Stimulated activated CD8-positive, alpha-beta memory T cell treated with anti-CD3 and anti-CD28 coated beads, Interleukin-7, amount 100 ng/mL, for 48 hours (primary cell): ENCODE measurements around the gene PLEKHM3.

Experiments
- DNase-seq, 2 donors: peaks; one replicate each; pipeline ENCODE4 v3.0.0-alpha.2; 2020; ENCODE audit warnings: low read depth in 1 of 2; ENCODE audit errors: extremely low read depth in 1 of 2

Gene PLEKHM3

DNA sequence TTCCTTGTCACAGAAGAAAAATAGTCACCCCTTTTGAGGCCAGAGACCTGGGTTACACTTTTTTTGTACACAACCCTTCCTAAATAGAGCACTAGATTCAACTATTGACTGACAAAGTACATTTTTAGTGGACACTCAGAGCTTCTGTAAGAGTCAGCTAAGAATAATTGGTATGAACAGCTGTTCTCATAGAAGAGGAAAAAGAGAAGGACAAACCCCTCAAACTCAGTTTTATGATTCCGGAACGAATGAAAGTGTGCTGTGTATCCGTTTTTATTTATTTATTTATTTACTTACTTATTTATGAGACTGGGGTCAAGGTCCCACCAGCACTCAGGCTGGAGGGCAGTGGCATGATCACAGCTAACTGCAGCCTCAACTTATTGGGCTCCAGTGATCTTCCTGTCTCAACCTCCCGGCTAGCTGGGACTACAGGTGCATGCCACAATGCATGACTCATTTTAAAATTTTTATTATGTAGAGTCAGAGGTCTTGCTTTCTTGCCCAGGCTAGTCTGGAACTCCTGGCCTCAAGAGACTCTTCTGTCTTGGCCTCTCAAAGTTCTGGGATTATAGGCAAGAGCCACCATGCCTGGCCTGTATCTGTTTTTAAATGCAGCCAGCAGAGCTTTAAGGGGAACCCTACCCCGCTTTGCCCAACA, 219.6 kb downstream of the PLEKHM3 start:
- no peak for DNase-seq

DNA sequence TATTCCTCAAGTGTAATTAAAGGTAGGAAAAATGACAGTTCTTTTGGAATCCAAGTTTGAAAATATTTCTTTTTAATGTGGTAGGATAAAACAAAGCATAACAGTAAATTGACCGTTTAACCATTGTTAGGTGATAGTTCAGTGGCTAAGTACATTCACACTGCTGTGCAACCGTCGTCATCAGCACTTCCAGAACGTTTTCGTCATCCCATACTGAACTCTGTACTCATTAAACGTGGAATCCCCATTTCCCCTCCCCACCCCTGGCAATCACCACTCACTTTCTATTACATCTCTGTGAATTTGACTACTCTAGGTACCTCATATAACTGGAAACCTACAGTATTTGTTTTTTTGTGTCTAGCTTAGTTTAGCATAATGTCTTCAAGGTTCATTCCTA, 222.7 kb downstream of the PLEKHM3 start:
- no peak for DNase-seq

GRCh38 chr2:207801259-207801658, 224.1 kb downstream of the PLEKHM3 start:
- no peak for DNase-seq

- no peak for DNase-seq
Observed at GRCh38 chr2:207796585-207797350, 228.6 kb downstream of the PLEKHM3 start.

DNA sequence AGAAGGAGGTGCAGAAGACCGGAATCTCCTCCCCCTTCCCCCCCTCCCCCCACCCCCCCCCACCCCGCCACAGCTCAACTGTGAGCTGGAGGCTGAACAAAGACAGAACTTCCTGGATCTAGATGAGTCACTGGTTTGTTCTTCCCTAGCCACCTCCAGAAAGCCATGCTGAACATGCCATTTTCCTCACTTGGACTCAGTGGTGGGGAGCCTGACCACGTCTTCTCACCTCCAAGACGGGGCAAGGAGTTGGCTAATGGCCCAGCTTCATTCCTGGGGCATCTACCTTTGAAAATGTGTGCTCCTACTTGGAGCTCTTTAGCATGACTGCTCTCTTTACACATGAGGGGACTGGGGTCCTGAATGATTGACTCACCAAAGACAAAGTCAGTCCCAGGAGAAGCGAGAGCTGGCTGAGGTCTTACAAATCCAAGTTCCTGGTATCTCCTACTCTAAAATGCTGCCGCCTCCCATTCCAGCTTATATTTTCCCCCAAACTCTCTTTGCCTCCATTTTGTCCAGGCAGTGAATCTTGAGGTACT, 233.0 kb downstream of the PLEKHM3 start:
- no peak for DNase-seq

- DNase-seq = no peak
Observed at GRCh38 chr2:207791579-207792243, 233.6 kb downstream of the PLEKHM3 start.

- no peak for DNase-seq
Observed at GRCh38 chr2:207790898-207791297, 234.4 kb downstream of the PLEKHM3 start.

DNA sequence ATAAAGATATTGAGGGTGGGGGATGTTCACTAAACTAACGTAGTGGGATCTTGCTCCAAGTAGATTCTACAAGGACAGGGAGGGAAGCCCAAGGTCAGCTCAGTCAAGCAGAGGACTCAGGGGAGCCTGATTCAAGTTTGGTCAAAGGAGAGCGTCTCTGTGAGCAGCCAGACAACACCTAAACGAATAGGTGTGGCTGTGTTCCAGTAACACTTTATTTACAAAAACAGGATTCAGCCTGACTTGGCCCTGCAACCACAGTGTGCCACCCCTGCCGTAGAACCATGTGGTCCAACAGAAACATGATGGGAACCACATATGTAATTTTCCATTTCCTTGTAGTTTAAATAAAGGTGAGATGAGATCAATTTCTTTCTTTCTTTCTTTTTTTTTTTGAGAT, 237.5 kb downstream of the PLEKHM3 start:
- DNase-seq = no peak

GRCh38 chr2:207787017-207787416, 238.3 kb downstream of the PLEKHM3 start:
- DNase-seq = no peak

- no peak for DNase-seq
Observed at GRCh38 chr2:207784898-207785297, 240.4 kb downstream of the PLEKHM3 start.

DNA sequence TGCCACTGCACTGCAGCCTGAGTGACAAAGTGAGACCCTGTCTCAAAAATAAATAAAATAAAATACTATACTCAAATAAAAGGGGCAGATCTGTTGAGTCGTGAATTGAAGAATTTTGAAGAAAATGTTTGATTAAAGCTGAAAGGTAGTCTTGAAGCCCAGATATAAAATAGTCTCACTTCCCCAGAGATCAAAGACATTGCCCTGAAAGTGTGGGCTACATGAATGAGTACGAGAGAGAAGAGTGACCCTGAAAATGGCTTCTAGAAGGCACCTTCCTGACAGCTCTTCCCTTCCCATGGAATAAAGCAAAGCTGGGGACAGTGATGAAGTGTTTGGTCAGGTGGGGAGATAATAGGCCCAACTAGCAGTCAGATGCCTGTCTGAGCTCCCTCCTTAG, 241.8 kb downstream of the PLEKHM3 start:
- no peak for DNase-seq

DNA sequence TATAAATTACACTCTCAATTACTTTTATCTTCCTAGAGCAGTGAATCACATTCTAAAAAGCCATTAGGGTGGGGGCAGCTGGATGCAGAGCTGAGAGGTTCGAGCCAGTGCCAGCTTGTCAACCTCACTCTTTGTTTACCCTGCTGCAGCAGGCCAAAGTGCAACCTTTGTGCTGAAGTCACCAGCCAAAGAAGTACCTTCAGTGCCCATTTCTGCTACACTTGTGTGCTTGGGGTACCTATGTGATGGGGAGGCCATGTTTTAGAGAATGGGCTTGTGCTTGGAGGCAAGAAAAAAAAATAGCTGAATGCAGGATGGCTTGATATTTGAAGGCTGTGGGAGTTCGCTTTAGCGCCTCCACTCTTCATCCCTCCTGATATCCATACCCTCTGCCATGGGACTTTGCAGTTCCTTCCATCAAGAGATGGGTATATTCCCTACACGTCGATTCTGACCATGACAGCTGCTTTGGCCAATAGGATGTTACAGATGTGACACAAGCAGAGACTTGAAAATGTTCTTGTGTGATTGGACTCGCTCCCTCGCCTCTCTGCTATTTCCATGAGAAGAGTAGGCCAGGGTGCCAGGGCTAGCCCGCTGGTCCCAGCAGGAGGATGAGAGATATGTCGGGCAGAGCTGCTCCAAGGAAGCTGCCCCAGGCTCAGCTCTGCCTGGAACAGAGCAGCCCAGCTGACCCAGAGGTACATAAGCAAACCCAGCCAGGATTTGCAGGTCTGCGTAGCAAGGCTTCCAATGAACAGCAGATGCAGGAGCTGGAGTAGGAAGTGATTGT, 242.9 kb downstream of the PLEKHM3 start:
- DNase-seq = no peak

DNA sequence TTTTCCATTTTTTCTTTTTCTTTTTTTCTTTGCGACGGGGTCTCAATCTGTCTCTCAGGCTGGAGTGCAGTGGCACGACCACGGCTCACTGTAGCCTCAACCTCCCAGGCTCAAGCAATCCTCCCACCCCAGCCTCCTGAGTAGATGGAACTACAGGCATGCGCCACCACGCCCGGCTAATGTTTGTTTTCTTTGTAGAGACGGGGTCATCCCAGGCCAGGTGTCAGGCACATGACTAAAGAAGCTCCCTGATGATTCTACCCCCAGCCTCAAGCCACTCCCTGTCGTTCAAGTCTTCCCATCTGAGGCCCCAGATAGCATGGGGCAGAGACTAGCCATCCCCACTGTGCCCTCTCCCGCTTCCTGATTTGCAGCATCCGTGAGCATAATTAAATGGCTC, 245.8 kb downstream of the PLEKHM3 start:
- no peak for DNase-seq

DNA sequence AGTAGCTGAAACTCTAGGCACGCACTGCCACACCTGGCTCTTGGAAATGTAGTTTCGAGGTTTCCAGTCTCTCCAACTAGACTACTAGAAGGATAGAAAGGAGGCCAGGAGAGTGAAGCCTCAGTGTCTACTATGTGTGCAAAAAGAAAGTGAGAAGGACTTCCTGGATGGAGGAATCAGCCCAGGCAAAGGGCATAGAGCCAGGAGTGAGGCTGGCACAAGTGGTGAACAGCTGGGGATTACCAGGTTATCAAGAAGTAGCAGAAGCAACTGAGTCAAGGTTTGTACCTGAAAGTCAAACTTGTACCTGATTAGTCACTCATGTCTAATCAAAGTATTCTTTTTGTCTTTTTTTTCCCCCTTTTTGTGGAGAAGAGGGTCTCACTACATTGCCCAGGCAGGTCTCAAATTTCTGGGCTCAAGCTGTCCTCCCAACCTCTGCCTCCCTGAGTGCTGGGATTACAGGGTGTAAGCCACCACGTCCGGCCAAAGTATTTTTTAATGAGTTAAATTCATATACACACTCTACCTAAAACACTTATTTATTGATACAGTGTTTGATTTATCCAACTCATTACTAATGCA, 246.9 kb downstream of the PLEKHM3 start:
- no peak for DNase-seq

GRCh38 chr2:207777124-207777523, 248.2 kb downstream of the PLEKHM3 start:
- DNase-seq = no peak

GRCh38 chr2:207775473-207775872, 249.9 kb downstream of the PLEKHM3 start:
- DNase-seq = no peak

GRCh38 chr2:207772844-207773205, 252.5 kb downstream of the PLEKHM3 start:
- no peak for DNase-seq

DNA sequence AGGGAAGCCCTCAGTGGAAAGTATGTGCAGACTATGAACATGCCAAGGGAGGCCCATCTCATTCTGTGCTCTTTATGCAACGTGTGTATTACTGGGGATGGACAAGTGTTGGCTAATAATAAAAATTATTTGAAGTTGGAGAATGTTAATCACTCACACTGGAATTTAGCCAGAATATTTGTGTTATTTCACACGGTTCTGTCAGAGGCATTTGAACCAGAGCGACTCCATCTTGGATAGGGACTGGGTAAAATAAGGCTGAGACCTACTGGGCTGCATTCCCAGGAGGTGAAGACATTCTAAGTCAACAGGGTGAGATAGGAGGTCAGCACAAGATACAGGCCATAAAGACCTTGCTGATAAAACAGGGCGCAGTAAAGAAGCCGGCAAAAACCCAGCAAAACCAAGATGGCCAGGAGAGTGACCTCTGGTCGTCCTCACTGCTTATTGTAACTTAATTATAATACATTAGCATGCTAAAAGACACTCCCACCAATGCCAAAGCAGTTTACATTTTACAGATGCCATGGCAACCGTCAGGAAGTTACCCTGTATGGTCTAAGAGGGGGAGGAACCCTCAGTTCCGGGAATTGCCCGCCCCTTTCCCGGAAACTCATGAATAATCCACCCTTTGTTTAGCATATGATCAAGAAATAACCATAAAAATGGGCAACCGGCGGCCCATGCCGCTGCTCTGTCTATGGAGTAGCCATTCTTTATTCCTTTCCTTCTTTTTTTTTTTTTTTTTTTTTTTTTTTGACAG, 253.1 kb downstream of the PLEKHM3 start:
- no peak for DNase-seq

DNA sequence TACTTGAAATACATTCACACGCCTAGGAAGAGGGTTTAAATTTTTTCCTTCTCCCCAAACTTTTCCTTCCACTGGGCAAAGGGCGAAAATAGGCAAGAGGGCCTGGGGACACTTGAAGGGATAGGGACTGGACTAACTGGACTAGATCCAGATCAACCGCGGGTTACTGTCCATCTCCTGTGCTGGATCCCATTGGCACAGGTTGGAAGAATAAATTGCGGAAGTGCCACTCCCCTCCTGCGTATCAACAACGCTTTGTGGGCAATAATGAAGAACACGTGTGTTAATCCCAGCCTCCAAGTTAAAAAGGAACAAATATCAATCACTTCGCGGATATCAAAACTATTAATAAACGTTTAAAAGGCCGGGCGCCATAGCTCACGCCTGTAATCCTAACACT, 253.9 kb downstream of the PLEKHM3 start:
- no peak for DNase-seq
